HepG2 (cell line): ENCODE measurements around the gene ALCAM. TPM values are rescaled to one million over a fixed set of nuclear protein-coding genes. Genes with fewer than 3 reads are reported as not detected.

Source experiments
- CEBPG ChIP-seq: IDR thresholded peaks from 2 replicates; pipeline ENCODE4 v1.6.1; 2016
- EEA1 ChIP-seq: sonication (generic); formaldehyde crosslinking; IDR thresholded peaks from 2 replicates; pipeline ENCODE4 v1.5.1; 2020; ENCODE audit warnings: mild to moderate bottlenecking, missing genetic modification reagents, borderline replicate concordance
- GABPA ChIP-seq, 2 experiments: IDR thresholded peaks; 2 replicates each; pipeline ENCODE4 v1.6.1; 2011 to 2016; ENCODE audit warnings: low read depth in 2 of 2, low read length in 1 of 2, missing biosample characterization in 1 of 2, missing genetic modification characterization in 1 of 2
- HOXD1 ChIP-seq: sonication (generic); formaldehyde crosslinking; IDR thresholded peaks from 2 replicates; pipeline ENCODE4 v1.5.0; 2020; ENCODE audit warnings: missing genetic modification reagents
- KDM1A ChIP-seq: IDR thresholded peaks from 2 replicates; pipeline ENCODE4 v1.6.1; 2016; ENCODE audit warnings: missing compliant biosample characterization
- KDM6A ChIP-seq: IDR thresholded peaks from 2 replicates; pipeline ENCODE4 v1.6.1; 2016; ENCODE audit warnings: low read depth
- MTF2 ChIP-seq: sonication (generic); formaldehyde crosslinking; IDR thresholded peaks from 2 replicates; pipeline ENCODE4 v1.5.0; 2020; ENCODE audit warnings: missing genetic modification reagents, borderline replicate concordance
- MXD1 ChIP-seq: sonication (generic); formaldehyde crosslinking; IDR thresholded peaks from 2 replicates; pipeline ENCODE4 v1.4.0; 2020; ENCODE audit warnings: mild to moderate bottlenecking, missing genetic modification reagents
- SUZ12 ChIP-seq: fragments of 150-350 bp; IDR thresholded peaks from 2 replicates; pipeline ENCODE4 v1.6.1; 2014; ENCODE audit warnings: low read depth, low read length
- TOPORS ChIP-seq: sonication (generic); formaldehyde crosslinking; IDR thresholded peaks from 2 replicates; pipeline ENCODE4 v1.8.0; 2023; ENCODE audit warnings: mild to moderate bottlenecking, missing genetic modification reagents
- TSC22D2 ChIP-seq: sonication (generic); formaldehyde crosslinking; IDR thresholded peaks from 2 replicates; pipeline ENCODE4 v1.5.1; 2020; ENCODE audit warnings: missing genetic modification reagents, mild to moderate bottlenecking, borderline replicate concordance
- ZBTB38 ChIP-seq: sonication (generic); formaldehyde crosslinking; IDR thresholded peaks from 2 replicates; pipeline ENCODE4 v1.5.1; 2020; ENCODE audit warnings: mild to moderate bottlenecking, missing genetic modification reagents
- ZNF570 ChIP-seq: sonication (generic); formaldehyde crosslinking; IDR thresholded peaks from 2 replicates; pipeline ENCODE4 v1.4.0; 2020; ENCODE audit warnings: mild to moderate bottlenecking, missing genetic modification reagents, borderline replicate concordance
- ZNF619 ChIP-seq: sonication (generic); formaldehyde crosslinking; IDR thresholded peaks from 2 replicates; pipeline ENCODE4 v1.4.0; 2020; ENCODE audit warnings: mild to moderate bottlenecking, missing genetic modification reagents
- ZNF670 ChIP-seq: sonication (generic); formaldehyde crosslinking; IDR thresholded peaks from 2 replicates; pipeline ENCODE4 v1.8.0; 2022; ENCODE audit warnings: mild to moderate bottlenecking, missing genetic modification reagents, borderline replicate concordance
- polyA plus RNA-seq, 8 experiments: library from polyadenylated mRNA; depleted of rRNA in 3 of 8; stranded (reverse) in 7 of 8; unstranded in 1 of 8; fragments of >200 nt; fragmentation: Illumina TruSeq in 4 of 8; extraction: Trizol in 4 of 8; gene quantifications; 2 replicates each; pipeline versions ENCODE4 v1.2.1 to v1.2.3, GENCODE V29; 2011 to 2016; ENCODE audit warnings: low read depth in 4 of 8, missing spikeins in 1 of 8, mixed read lengths in 1 of 8; ENCODE audit not compliant: insufficient read depth in 1 of 8
- total RNA-seq, 5 experiments: library from RNA; depleted of rRNA; stranded (reverse); fragments of >200 nt; fragmentation: Illumina TruSeq; extraction: Trizol; gene quantifications; 2 replicates each; pipeline ENCODE4 v1.2.3, GENCODE V29; 2016; ENCODE audit warnings: low read depth in 1 of 5
- TF ChIP-seq, protein P1 (sequence below): sonication (generic); formaldehyde crosslinking; IDR thresholded peaks from 2 replicates; pipeline ENCODE4 v1.8.1; 2023; ENCODE audit warnings: mild to moderate bottlenecking, missing genetic modification reagents
- TF ChIP-seq, protein P2 (sequence below), 2 experiments: sonication (generic) in 1 of 2; formaldehyde crosslinking in 1 of 2; IDR thresholded peaks; 2 replicates each; pipeline versions ENCODE4 v1.4.0 to v1.6.1; 2016 to 2020; ENCODE audit warnings: borderline replicate concordance in 1 of 2, low read depth in 1 of 2, mild to moderate bottlenecking in 1 of 2, missing genetic modification reagents in 1 of 2
- TF ChIP-seq, protein P3 (sequence below): IDR thresholded peaks from 2 replicates; pipeline ENCODE4 v1.6.1; 2012; ENCODE audit warnings: low read length, improper control_type of control experiment
- TF ChIP-seq, protein P4 (sequence below): sonication (generic); formaldehyde crosslinking; IDR thresholded peaks from 2 replicates; pipeline ENCODE4 v1.4.0; 2020; ENCODE audit warnings: mild to moderate bottlenecking, missing genetic modification reagents

Gene ALCAM
- total and polyA plus RNA-seq, 2 of the 13 experiments (the other 11 are each of a cell fraction or from before 2014, with no cell fraction given): 26.0 to 33.1 TPM

DNA sequence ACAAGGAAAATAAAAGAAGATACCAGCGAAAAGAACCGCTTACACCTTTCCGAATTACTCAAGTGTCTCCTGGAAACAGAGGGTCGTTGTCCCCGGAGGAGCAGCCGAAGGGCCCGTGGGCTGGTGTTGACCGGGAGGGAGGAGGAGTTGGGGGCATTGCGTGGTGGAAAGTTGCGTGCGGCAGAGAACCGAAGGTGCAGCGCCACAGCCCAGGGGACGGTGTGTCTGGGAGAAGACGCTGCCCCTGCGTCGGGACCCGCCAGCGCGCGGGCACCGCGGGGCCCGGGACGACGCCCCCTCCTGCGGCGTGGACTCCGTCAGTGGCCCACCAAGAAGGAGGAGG is 325 bp downstream of the ALCAM start (continued):
- TF ChIP-seq MXD1 (CRISPR knock-in tag): no peak
- TF ChIP-seq ZNF670: no peak
- TF ChIP-seq, protein P1, sequence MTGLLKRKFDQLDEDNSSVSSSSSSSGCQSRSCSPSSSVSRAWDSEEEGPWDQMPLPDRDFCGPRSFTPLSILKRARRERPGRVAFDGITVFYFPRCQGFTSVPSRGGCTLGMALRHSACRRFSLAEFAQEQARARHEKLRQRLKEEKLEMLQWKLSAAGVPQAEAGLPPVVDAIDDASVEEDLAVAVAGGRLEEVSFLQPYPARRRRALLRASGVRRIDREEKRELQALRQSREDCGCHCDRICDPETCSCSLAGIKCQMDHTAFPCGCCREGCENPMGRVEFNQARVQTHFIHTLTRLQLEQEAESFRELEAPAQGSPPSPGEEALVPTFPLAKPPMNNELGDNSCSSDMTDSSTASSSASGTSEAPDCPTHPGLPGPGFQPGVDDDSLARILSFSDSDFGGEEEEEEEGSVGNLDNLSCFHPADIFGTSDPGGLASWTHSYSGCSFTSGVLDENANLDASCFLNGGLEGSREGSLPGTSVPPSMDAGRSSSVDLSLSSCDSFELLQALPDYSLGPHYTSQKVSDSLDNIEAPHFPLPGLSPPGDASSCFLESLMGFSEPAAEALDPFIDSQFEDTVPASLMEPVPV: no peak
- TF ChIP-seq TSC22D2: no peak
- TF ChIP-seq GABPA (IDR thresholded peaks at IDR 0.05; ENCODE audit: low read depth, low read length): no peak
- TF ChIP-seq GABPA (CRISPR knock-in tag; IDR thresholded peaks at IDR 0.05; ENCODE audit: low read depth): no peak
- no peak for TF ChIP-seq MTF2 (CRISPR knock-in tag)
- TF ChIP-seq ZNF619: no peak
- TF ChIP-seq TOPORS (CRISPR knock-in tag): no peak
- TF ChIP-seq, protein P2, sequence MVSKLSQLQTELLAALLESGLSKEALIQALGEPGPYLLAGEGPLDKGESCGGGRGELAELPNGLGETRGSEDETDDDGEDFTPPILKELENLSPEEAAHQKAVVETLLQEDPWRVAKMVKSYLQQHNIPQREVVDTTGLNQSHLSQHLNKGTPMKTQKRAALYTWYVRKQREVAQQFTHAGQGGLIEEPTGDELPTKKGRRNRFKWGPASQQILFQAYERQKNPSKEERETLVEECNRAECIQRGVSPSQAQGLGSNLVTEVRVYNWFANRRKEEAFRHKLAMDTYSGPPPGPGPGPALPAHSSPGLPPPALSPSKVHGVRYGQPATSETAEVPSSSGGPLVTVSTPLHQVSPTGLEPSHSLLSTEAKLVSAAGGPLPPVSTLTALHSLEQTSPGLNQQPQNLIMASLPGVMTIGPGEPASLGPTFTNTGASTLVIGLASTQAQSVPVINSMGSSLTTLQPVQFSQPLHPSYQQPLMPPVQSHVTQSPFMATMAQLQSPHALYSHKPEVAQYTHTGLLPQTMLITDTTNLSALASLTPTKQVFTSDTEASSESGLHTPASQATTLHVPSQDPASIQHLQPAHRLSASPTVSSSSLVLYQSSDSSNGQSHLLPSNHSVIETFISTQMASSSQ (IDR thresholded peaks at IDR 0.05; ENCODE audit: low read depth): no peak
- TF ChIP-seq, protein P2 (CRISPR knock-in tag; IDR thresholded peaks at IDR 0.05; ENCODE audit: borderline replicate concordance): no peak
- TF ChIP-seq ZNF570 (CRISPR knock-in tag): no peak
- TF ChIP-seq KDM1A (CRISPR knock-in tag): no peak
- TF ChIP-seq, protein P3, sequence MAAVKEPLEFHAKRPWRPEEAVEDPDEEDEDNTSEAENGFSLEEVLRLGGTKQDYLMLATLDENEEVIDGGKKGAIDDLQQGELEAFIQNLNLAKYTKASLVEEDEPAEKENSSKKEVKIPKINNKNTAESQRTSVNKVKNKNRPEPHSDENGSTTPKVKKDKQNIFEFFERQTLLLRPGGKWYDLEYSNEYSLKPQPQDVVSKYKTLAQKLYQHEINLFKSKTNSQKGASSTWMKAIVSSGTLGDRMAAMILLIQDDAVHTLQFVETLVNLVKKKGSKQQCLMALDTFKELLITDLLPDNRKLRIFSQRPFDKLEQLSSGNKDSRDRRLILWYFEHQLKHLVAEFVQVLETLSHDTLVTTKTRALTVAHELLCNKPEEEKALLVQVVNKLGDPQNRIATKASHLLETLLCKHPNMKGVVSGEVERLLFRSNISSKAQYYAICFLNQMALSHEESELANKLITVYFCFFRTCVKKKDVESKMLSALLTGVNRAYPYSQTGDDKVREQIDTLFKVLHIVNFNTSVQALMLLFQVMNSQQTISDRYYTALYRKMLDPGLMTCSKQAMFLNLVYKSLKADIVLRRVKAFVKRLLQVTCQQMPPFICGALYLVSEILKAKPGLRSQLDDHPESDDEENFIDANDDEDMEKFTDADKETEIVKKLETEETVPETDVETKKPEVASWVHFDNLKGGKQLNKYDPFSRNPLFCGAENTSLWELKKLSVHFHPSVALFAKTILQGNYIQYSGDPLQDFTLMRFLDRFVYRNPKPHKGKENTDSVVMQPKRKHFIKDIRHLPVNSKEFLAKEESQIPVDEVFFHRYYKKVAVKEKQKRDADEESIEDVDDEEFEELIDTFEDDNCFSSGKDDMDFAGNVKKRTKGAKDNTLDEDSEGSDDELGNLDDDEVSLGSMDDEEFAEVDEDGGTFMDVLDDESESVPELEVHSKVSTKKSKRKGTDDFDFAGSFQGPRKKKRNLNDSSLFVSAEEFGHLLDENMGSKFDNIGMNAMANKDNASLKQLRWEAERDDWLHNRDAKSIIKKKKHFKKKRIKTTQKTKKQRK: no peak
- 0 out of 2 replicates have a peak, but pooled peaks have one; percentile 30 for TF ChIP-seq EEA1 (CRISPR knock-in tag)
- TF ChIP-seq KDM6A: no peak
- TF ChIP-seq ZBTB38: 0 out of 2 replicates have a peak, but pooled peaks have one; percentile 1
- TF ChIP-seq SUZ12: no peak
- TF ChIP-seq, protein P4, sequence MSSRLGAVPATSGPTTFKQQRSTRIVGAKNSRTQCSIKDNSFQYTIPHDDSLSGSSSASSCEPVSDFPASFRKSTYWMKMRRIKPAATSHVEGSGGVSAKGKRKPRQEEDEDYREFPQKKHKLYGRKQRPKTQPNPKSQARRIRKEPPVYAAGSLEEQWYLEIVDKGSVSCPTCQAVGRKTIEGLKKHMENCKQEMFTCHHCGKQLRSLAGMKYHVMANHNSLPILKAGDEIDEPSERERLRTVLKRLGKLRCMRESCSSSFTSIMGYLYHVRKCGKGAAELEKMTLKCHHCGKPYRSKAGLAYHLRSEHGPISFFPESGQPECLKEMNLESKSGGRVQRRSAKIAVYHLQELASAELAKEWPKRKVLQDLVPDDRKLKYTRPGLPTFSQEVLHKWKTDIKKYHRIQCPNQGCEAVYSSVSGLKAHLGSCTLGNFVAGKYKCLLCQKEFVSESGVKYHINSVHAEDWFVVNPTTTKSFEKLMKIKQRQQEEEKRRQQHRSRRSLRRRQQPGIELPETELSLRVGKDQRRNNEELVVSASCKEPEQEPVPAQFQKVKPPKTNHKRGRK (CRISPR knock-in tag): no peak
- no peak for TF ChIP-seq CEBPG
- 0 out of 2 replicates have a peak, but pooled peaks have one; percentile 0 for TF ChIP-seq HOXD1 (CRISPR knock-in tag)
